NCI-H1092 (cell line): ENCODE measurements around the gene FAM90A26.
"Not testable (repeated sequence)": the region's sequence is repeated elsewhere in the genome, so short reads cannot be mapped to it uniquely, and the experiment has no call there.

ENCODE experiments used
- DNase-seq: peaks from one replicate; lab custom pipeline; 2025; lab: John Stamatoyannopoulos, UW

Gene FAM90A26, protein sequence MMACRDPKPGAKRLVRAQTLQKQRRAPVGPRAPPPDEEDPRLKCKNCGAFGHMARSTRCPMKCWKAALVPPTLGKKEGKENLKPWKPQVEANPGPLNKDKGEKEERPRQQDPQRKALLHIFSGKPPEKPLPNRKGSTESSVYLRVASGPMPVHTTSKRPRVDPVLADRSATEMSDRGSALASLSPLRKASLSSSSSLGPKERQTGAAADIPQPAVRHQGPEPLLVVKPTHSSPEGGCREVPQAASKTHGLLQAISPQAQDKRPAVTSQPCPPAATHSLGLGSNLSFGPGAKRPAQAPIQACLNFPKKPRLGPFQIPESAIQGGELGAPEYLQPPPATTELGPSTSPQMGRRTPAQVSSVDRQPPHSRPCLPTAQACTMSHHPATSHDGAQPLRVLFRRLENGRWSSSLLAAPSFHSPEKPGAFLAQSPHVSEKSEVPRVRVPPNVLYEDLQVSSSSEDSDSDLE

DNA sequence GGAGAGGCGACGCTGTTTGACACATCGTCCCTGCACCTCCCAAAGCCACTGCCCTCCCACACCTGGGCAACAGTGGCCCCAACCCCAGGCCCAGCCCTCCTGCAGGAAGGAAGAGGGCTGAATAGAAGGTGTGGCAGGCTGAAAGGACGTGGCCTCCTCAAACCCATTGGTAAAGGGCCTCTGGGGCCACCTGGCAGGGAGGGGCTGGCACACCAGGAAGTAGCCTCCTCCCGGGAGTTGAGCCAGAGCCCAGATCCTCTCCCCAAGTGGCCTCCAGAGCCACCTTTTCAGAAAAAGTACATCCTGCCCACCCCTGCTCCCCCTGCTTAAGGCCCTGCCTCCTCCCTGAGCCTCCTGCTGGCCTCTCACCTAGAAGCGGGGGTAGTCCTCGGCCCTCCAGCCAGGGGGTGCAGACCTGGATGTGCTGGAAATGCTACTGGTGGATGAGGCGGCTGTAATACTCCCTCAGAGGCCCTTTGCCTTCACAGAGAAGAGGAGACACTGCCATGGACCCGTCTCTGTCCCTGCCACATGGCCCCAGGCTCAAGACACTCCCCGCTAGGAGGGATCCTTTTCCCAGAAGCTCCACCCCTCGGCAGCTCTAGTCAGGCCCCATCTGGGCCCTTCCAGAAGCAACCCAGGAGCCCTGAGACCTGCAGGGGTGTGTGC, at the start of gene FAM90A26:
TSS of gene FAM90A26 (plus strand) at position 619 of the 669 bp plus-strand sequence. CDS start 2,764 bp downstream, outside the sequence.
- DNase-seq: not testable (repeated sequence)

DNA sequence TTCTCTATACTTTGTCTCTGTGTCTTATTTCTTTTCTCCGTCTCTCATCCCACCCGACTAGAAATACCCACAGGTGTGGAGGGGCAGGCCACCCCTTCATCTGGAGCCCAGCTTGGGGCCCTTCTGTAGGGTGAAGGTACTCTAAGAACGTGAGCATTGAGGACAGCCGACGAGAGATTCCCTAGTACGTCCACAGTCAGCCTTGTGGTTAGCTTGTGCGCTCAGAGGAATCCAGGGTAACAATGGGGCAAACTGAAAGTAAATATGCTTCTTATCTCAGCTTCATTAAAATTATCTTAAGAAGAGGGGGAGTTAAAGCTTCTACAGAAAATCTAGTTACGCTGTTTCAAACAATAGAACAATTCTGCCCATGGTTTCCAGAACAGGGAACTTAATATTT, 47.5 kb upstream of the FAM90A26 start:
- not testable (repeated sequence) for DNase-seq

DNA sequence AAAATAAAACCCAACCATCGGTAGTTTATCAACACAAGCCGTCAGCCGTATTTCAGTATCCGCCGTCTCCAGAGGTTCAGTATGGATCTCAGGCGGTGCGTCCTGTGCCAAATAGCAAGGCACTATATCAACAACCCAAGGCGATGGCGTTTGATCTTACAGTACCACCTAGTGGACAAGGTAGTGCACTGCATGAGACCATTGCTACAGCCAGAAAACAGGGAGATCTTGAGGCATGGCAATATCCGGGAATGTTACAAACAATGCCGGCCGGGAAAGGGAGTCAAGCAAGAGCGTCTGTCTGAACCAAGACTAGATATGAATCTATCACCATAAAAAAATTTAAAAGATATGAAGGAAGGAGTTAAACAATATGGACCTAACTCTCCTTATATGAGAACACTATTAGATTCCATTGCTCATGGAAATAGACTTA, 46.6 kb upstream of the FAM90A26 start:
- peak; percentile 12 for DNase-seq

DNA sequence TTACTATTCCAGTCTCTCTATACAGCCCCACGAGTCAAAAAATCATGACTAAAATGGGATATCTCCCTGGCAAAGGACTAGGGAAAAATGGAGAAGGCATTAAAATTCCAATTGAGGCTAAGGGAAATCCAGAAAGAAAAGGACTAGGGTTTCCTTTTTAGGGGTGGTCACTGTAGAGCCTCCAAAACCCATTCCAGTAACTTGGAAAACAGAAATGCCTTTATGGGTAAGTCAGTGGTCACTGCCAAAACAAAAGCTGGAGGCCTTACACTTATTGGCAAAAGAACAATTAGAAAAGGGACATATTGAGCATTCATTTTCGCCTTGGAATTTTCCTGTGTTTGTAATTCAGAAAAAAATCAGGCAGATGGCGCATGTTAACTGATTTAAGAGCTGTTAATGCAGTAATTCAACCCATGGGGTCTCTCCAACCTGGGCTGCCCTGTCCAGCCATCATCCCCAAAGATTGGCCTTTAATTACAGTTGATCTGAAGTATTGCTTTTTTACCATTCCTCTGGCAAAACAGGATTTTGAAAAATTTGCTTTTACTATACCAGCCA, 44.5 kb upstream of the FAM90A26 start:
- not testable (repeated sequence) for DNase-seq

DNA sequence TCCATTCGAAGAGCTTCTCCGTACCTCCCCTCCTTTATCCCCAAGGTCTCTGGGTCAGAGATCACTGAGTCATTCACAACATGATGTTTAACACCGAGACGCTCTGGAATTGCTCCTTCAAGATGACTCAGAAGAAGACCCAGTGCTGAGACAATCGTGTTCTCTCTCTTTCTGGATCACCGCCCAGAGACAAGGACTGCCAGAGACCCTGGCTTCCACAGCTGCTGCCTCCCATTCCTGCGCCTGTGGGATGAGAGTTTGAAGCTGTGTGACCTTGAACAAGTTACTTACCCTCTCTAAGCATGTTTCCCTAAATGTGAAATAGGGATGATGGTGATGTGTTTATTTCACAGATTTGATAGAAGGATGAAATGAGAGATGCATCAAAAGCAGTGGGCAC, 38.8 kb upstream of the FAM90A26 start:
- not testable (repeated sequence) for DNase-seq

DNA sequence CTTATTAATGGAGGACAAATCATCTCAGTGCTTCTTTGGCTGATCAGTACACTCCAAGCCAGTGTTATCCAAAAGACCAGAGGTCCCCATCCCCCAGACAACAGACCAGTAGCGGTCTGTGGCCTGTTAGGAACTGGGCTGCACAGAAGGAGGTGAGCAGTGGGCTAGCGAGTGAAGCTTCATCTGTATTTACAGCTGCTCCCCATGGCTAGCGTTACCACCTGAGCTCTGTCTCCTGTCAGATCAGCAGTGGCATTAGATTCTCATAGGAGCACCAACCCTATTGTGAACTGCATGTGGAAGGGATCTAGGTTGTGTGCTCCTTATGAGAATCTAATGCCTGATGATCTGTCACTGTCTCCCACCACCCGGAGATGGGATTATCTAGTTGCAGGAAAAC, 37.4 kb upstream of the FAM90A26 start:
- DNase-seq: not testable (repeated sequence)

DNA sequence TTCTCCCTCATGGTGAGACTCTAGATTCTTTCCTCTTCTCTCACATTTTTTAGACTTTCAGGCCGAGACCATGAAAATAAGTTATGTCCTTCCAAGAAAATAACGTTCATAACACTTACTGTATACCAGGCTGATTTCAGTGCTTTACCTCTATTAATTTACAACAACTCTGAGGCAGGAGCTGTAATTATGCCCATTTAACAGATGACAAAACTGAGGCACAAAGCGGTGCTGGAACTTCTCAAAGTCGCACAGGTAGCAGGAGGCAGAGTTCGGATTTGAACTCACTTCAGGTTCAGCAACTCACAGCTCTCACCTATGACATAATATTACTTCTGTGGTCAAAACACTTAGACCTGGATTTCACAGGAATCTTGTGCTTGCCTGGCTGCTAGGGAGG, 36.2 kb upstream of the FAM90A26 start:
- DNase-seq: not testable (repeated sequence)

DNA sequence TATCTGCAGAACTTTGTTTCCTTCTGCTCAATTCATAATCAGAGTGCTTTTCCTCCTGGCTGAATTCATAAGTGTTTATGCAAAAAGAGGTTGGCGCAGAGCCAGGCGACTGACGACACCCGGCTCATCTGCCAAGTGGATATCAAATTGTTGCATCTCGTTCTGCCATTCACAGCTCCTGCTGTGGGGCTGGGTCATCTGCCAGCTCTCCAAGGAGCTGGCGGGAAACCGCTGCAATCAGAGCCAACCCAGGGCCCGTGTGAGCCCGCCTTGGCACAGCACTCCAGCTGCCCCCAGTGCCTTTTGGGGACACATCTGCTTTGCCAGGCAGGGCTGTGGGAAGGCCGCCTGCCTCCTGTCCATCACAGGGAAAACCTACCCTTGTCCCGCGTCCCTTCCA, 35.7 kb upstream of the FAM90A26 start:
- DNase-seq: not testable (repeated sequence)

DNA sequence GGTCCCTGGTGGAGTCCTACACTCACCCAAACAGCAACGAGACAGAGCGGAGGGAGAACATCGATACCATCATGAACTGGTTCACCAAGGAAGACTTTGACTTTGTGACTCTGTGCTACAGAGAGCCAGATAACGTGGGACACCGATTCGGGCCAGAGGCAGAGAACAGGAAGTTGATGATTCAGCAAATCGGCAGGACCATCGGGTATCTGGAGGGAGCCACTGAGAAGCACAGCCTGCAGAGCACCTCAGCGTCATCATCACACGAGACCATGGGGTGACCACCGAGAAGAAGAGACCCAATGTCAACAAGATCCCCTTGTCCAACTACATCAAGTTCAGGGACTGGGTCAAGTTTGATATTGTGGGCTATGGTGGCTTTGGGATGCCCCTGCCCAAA, 29.2 kb upstream of the FAM90A26 start:
- DNase-seq: not testable (repeated sequence)

DNA sequence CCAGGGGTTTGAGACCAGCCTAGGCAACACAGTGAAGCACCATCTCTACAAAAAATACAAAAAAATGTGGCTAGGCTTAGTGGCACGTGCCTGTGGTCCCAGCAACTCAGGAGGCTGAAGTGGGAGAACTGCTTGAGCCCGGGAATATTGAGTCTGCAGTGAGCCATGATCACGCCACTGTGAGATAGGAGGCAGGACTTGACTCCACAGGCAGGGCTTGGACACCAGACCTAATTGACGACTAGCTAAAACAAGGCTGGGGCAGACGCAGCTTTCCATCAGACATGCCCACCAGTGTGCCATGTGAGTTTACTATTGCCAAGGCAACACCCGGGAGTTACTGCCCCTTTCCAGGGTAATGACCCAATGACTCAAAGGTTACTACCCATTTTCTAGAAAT, 27.4 kb upstream of the FAM90A26 start:
- DNase-seq: not testable (repeated sequence)

DNA sequence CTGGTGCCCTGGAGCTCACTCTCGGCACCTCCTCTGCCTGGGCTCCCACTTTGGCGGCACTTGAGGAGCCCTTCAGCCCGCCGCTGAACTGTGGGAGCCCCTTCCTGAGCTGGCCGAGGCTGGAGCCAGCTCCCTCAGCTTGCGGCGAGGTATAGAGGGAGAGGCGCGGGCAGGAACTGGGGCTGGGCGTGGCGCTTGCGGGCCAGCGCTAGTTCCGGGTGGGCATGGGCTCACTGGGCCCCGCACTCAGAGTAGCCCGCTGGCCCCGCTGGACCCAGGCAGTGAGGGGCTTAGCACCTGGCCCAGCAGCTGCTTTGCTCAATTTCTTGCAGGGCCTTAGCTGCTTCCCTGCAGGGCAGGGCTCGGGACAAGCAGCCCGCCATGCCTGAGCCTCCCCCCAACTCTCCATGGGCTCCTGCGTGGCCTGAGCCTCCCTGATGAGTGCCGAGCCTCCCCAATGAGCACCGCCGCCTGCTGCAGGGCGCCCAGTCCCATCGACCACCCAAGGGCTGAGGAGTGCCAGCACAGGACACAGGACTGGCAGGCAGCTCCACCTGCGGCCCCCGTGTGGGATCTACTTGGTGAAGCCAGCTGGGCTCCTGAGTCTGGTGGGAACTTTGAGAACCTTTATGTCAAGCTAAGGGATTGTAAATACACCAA, 26.7 kb upstream of the FAM90A26 start:
- DNase-seq: no peak

DNA sequence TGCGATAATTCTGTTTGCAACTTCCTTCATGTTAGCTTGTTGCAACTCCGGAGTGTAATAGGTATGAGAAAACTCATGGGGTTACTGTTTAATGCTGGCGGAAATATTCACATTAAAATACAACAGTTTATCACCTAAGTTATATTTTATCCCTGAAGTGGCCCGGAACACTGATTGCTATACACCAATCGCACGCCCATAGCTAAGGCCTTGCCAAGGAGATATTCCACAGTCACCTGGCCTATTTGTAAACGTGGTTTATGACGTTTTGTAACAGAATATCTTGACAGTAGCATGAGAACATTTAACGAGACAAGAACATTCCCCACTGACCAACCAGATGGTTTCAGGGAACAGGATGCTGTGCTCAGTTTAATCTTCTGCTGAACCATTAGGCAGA, 23.2 kb upstream of the FAM90A26 start:
- DNase-seq: no peak

DNA sequence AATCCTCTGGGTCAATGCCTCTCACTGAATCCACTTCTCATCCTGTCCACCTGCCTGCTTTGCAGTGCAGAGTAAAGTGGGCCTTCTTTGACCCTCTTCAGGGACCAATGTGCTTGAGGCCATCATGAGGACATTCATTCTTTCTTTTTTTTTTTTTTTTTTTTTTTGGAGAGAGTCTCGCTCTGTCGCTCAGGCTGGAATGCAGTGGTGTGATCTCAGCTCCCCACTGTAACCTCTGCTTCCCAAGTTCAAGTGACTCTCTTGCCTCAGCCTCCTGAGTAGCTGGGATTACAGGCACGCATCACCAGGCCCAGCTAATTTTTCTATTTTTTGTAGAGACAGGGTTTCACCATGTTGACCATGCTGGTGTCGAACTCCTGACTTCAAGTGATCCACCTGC, 22.8 kb upstream of the FAM90A26 start:
- DNase-seq: not testable (repeated sequence)

DNA sequence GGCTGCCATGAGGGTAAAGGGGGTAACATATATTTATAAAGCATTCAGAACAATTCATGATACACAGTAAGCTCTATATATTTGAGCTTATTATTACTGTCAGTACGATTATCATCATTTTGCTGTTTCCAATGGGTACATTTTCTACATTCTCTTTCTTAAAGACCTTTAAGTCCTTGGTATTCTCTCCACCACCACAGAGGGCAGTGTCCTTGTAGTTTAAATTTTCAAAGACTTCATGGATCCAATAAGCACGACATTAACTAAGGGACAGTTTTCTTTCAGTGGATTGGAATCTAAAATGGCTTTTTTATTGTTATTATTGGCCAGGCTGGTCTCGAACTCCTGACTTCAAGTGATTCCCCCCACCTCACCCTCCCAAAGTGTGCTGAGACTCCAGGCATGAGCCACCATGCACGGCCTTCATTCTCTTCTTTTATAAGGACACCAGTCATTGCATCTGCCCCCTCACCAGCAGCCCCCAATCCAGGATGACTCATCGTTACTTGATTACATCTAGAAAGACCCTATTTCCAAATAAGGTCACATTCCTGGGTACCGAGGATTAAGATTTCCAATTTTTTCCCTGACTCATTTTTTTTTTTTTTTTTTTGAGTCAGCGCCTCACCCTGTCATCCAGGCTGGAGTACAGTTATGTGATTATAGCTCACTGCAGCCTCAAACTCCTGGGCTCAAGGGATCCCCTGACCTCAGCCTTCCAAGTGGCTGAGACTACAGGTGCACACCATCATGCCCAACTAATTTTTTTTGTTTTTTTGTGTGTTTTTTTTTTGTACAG, 21.4 kb upstream of the FAM90A26 start:
- DNase-seq: not testable (repeated sequence)

DNA sequence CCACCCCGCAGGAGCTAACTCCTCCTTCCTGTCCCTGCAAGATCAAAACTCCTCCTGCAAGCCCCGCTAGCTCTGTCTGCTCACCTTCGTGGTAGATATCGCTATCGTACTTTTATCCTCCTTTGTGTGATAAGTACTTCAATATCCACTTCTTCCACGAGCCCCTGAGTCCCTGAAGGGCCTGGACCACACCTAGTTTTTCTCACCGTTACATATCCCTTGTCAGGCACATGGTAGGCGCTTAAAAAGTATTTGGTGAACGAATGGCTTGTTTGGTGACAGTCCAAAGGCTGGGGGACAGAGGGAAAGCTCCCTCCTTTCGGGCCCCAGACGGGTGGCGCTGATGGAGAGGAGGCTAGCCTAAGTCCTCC, 18.4 kb upstream of the FAM90A26 start:
- not testable (repeated sequence) for DNase-seq

DNA sequence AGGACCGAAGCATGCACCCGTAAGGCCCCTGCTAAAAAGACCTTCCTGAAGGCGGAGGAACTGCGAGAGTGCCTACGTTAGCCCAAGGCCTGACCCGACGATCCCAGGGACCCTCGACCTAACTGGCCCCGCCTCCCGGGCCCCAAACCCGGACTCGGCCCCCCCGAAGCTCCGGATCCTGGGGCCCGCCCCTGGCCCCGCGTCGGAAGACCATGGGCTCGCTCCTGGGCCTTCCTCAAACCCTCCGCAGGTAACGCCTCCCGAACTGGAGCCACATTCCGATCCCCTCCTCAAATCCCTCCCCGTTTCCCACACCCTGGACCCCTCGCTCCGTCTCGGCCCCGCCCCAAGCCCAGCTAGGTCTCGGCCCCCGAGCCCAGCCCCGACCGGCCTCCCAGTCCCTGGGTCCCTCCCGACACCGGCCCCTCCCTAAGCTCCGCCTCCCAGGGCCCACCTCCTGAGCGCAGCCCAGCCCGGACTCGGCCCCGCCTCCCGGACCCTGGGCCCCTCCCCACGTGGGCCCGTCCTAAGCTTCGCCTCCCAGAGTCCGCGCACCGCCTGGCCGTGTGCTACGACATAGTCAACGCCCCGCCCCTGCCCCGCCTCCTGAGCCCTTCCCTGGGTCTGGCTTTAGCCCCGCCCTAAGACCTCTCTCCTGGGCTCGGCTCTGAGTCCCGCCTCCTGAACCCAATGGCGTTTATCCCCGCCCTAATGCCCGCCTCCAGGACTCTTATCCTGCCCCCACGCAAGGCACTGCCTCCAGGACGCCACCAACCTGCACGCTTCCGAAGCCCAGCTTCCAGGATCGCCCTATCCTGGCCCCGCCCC, 17.8 kb upstream of the FAM90A26 start:
- not testable (repeated sequence) for DNase-seq

DNA sequence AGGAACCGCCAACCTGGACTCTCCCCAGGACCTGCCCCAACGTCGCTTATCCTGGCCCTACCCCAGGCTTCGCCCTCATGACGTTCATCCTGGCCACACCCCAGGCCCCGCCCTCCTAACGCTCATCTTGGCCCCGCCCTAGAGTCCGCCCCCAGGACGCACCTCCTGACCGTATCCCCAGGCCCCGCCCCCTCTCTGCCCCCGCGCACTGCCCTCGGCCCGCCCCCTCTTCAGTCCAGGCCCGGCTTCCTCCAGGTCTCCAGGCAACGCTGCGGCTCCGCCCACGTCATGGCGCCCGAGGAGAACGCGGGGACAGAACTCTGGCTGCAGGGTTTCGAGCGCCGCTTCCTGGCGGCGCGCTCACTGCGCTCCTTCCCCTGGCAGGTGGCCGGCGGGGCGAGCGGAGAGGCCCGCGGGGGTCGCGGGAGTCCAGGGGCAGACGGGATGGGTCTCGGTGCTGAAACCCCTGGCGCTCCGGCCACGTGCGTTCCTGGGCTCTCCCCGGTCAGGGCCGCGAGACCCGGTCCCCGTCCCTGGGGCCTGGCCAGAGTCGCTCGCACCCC, 17.1 kb upstream of the FAM90A26 start:
- DNase-seq: peak; percentile 70

DNA sequence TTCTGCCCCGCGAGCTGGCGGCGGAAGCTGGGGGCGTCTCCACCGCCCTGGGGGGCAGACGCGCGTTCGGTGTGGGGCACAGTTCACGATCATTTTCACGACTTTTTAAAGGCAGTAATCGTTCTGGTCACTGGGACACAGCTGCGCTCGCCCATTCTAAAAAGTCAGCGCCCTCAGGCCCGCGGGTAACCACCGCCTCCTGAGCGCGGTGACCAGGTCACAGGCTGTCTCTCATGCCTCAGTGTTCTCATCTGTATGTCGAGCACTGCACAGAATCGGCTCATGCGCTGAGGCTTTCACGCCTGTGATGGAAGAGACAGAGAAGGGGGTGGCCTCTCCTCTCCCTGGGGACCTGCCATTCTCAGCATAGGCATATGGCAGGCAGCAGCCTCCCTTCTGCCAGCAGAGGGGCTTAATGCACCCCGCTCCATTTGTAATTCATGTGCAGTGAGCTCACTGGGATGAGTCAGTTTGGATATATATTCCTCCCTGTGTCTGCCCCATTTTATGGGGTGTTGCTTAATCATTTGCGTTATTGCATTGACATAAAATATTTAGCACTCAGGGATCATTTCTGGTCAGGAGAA, 16.5 kb upstream of the FAM90A26 start:
- not testable (repeated sequence) for DNase-seq

DNA sequence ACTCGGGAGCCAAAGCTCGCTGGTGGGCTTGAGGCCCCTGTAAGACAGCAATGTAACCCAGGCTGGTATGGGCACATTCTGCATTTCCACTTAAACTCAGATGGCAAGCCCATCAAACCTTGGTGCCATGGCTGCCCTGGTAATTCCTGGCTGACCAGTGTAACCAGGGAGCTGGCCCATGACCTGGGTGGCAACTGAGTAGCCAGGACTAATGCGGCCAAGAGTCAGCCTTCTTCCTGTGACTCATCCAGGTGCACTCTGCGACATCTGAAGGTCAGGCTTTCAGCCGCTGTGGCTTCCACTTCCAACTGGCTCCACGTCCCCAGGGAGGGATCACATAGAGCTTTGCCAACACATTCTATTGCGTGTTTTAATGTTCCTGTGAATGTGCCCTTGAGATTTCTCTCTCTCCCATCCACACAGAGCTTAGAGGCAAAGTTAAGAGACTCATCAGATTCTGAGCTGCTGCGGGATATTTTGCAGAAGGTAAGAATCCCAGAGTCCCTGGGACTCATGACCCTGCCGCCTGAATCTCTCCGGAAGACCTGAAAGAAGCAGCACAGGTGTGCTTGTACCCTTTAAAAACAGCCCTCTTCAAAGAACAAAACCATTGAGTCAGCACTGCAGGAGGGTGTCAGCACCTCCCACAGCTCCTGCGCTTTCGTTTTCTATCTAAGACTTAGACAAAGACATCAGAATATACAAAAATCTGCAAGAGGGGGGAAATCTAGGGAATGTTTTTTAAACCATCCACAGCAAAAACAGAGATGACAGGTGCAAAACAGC, 14.9 kb upstream of the FAM90A26 start:
- not testable (repeated sequence) for DNase-seq
